Naive thymus-derived CD8-positive, alpha-beta T cell (primary cell): ENCODE results near the gene NEGR1. TPM values are rescaled to one million over a fixed set of nuclear protein-coding genes. Genes with fewer than 3 reads are reported as not detected.

ENCODE experiments used
- ATAC-seq, 2 donors: fragments of 150-1000 bp; cut with Tn5 transposase in 1 of 2; sonication (Bioruptor Pico), chemical (Tn5 transposase) in 1 of 2; 1 replicate in 1 of 2; 2 replicates in 1 of 2; pipeline ENCODE4 v1.10.0; 2021; ENCODE audit warnings: mild to moderate bottlenecking in 2 of 2, moderate library complexity in 2 of 2
- POLR2A ChIA-PET: fragments of 350-600 bp; sonication (Branson Sonifier 250); formaldehyde crosslinking; loops from one replicate; lab custom pipeline; 2021; ENCODE audit warnings: antibody characterized with exemption; lab: Charles Lee
- DNase-seq, 10 donors: peaks; one replicate each; pipeline versions ENCODE4 v3.0.0 to v3.0.0-alpha.2; 2020 to 2022
- H3K27ac Mint-ChIP-seq, 10 donors: one replicate each; pipeline ENCODE4 v1.8.0; 2020 to 2022; ENCODE audit warnings: mild to moderate bottlenecking in 10 of 10, mixed read lengths in 10 of 10, moderate library complexity in 4 of 10, inconsistent platforms in 1 of 10
- H3K27me3 Mint-ChIP-seq, 5 donors: one replicate each; pipeline ENCODE4 v1.8.0; 2021 to 2022; ENCODE audit warnings: mixed read lengths in 5 of 5
- H3K36me3 Mint-ChIP-seq, 3 donors: one replicate each; pipeline ENCODE4 v1.8.0; 2020 to 2022; ENCODE audit warnings: mixed read lengths in 3 of 3, mild to moderate bottlenecking in 2 of 3, inconsistent platforms in 1 of 3
- H3K4me1 Mint-ChIP-seq, 4 donors: one replicate each; pipeline ENCODE4 v1.8.0; 2021 to 2022; ENCODE audit warnings: mixed read lengths in 4 of 4
- H3K4me3 Mint-ChIP-seq, 10 donors: one replicate each; pipeline ENCODE4 v1.8.0; 2020 to 2022; ENCODE audit warnings: mild to moderate bottlenecking in 10 of 10, mixed read lengths in 10 of 10, moderate library complexity in 6 of 10, inconsistent platforms in 1 of 10
- H3K9me3 Mint-ChIP-seq, 9 donors: one replicate each; pipeline ENCODE4 v1.8.0; 2020 to 2022; ENCODE audit warnings: mixed read lengths in 9 of 9, mild to moderate bottlenecking in 3 of 9, inconsistent platforms in 1 of 9, moderate library complexity in 1 of 9
- polyA plus RNA-seq, 3 donors: library from polyadenylated mRNA; unstranded; fragments of 300-500 nt; fragmentation: Illumina TruSeq; gene quantifications; one replicate each; pipeline ENCODE4 v1.2.3, GENCODE V29; 2021
- total RNA-seq, 8 experiments: library from RNA in 2 of 8; stranded (reverse) in 2 of 8; gene quantifications; one replicate each; pipeline ENCODE4 v1.2.3 and lab custom pipeline; 2021 to 2026

NEGR1 gene
- total and polyA plus RNA-seq, 5 experiments from 2014 or later: not detected

DNA sequence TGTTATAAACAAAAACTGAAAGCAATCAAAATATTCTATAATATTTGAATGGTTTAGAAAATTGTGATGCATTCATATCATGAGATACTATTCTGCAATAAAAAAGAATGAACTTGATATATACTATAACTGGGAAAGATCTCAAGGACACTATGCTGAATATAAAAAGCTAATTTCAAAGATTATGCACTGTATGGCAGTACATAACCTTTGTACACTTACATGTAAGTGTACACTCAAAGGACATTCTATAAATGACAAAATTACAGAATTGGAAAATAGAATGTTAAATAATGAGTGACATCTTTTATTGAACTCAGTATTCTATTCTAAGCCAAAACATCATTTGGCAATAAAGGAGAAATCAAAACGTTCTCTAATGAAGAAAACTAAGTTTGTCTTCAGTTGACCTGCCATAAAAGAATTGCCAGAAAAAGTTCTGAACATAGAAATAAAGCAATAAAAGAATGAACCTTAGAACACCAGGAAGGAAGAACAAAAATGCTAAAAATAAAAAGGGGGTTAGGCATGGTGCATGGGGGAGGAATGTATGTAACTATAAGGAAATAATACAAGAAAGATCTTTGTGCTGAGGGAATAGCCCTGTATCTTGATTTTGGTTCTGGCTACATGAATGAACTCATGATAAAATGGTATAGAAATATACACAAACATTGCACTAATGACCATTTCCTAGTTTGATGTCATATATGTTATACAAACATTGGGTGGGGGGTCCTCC, 519.7 kb downstream of the NEGR1 start:
- H3K36me3 Mint-ChIP-seq: no peaks in the 10 kb centered on the region
- no peak overlapping the region for H3K27ac Mint-ChIP-seq
- DNase-seq (no peak), ATAC-seq (no peak)
- POLR2A ChIA-PET: no interaction called here
- H3K27me3 Mint-ChIP-seq: no peaks in the 10 kb centered on the region
- H3K4me3 Mint-ChIP-seq: no peak overlapping the region
- H3K9me3 Mint-ChIP-seq: peaks cover 0 to 6% (median 0%) of the 10 kb centered on the region in 9 donors
- H3K4me1 Mint-ChIP-seq: no peaks in the 10 kb centered on the region

DNA sequence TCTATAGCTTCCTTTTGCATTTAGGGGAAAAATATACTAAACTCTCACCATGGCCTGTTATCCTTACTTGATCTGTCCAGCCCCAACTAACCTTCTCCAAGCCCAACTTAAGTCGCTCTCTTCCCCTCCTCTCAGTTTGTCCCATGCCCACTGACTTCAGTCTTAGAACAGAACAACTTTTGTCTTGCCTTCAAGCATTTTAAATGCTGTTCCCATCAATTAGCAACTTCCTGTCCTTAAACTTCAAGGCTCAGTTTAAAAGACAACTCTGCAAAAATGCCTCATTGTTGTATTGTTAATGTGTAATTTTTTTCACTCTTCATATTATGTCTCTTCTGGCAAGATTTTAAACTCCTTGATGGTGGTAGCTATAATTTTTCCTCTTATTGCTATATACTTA, 526.9 kb downstream of the NEGR1 start:
- Mint-ChIP-seq H3K27me3 (no peaks in the 10 kb centered on the region), H3K4me1 (no peaks in the 10 kb centered on the region), H3K27ac (no peak overlapping the region), H3K9me3 (peaks cover 0 to 4% (median 0%) of the 10 kb centered on the region in 9 donors), H3K36me3 (no peaks in the 10 kb centered on the region), H3K4me3 (no peak overlapping the region)
- ATAC-seq: no peak
- no peak for DNase-seq
- POLR2A ChIA-PET: no interaction called here

DNA sequence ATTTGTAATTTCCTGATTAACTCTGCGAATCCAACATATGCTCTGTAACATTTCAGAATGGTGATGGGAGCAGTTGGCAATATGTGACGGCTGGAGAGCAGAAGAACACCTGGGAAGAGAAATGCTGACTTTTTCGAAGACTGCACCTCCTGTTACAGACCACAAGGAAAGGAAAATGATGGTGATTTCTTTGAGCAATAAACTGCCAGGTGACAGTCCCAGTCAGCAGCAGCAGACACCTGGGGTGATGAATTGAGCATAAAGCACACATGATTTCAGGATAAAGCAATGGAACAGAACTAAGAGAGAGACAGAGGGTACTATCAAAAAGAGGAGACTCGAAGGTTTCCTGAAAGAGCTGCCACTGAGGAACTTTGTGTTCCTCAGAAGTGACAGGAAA, 528.6 kb downstream of the NEGR1 start:
- POLR2A ChIA-PET: no interaction called here
- no peak for ATAC-seq
- Mint-ChIP-seq H3K4me3 (no peak overlapping the region), H3K27ac (no peak overlapping the region), H3K27me3 (no peaks in the 10 kb centered on the region), H3K36me3 (no peaks in the 10 kb centered on the region), H3K4me1 (no peaks in the 10 kb centered on the region), H3K9me3 (peaks cover 0 to 9% (median 2%) of the 10 kb centered on the region in 9 donors)
- DNase-seq: no peak

DNA sequence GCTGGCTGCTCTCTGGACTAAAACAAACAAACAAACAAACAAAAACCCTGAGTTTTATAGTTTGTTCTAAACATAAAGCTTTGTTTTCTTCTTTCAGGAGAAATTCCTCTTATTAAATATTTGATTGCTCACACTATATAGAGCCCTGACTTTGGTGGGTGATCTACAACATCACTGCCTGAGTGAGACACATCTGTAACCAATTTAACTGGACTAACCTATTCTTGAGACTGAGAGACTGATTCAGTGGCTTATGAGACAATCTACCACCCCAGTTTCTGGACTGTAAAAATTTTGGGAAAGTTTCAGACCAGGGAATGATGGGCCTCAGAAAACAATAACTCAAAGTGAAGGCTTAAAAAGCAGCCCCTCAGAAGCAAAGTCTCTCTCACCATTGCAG, 537.0 kb downstream of the NEGR1 start:
- no peaks in the 10 kb centered on the region for H3K27me3 Mint-ChIP-seq
- H3K4me1 Mint-ChIP-seq: no peaks in the 10 kb centered on the region
- no peak overlapping the region for H3K27ac Mint-ChIP-seq
- H3K36me3 Mint-ChIP-seq: no peaks in the 10 kb centered on the region
- POLR2A ChIA-PET: no interaction called here
- ATAC-seq (no peak), DNase-seq (no peak)
- H3K4me3 Mint-ChIP-seq: no peak overlapping the region
- H3K9me3 Mint-ChIP-seq: peaks cover 0 to 5% (median 2%) of the 10 kb centered on the region in 9 donors

DNA sequence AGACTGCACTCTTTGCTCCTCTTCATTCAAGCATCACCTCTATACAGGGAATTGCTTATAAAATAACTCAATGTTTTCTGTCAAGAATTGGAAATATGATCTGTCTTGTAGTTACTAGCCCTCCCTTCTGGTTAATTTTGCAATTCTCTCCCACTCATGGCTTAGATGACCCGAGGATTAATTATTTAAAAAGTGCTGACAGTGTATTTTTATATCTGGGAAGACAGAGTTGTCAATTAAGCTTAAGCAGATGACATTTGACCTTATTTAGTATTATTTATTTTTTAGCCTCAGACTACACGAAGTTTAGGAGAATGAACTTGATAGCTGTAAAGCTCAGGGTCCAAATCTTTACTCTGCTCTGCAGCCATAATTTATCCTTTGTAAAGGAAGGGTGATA, 538.5 kb downstream of the NEGR1 start:
- no peak for DNase-seq
- no peak overlapping the region for H3K27ac Mint-ChIP-seq
- H3K9me3 Mint-ChIP-seq: peaks cover 0 to 6% (median 0%) of the 10 kb centered on the region in 9 donors
- no peaks in the 10 kb centered on the region for H3K4me1 Mint-ChIP-seq
- ATAC-seq: no peak
- H3K36me3 Mint-ChIP-seq: no peaks in the 10 kb centered on the region
- no peaks in the 10 kb centered on the region for H3K27me3 Mint-ChIP-seq
- POLR2A ChIA-PET: no interaction called here
- H3K4me3 Mint-ChIP-seq: no peak overlapping the region

DNA sequence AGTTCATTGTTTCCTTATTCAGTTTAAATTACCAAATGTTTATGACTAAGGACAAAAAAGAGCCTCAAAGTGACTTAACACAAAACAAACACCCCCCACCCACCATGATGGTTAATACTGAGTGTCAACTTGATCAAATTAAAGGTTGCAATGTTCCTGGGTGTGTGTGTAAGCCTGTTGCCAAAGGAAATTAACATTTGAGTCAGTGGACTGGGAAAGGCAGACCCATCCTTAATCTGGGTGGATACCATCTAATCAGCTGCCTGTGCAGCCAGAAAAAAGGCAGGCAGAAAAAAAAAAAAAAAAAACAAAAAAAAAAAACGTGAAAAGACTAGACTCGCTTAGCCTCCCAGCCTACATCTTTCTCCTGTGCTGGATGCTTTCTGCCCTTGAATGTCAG, 543.4 kb downstream of the NEGR1 start:
- Mint-ChIP-seq H3K36me3 (no peaks in the 10 kb centered on the region), H3K9me3 (peaks cover 0 to 6% (median 0%) of the 10 kb centered on the region in 9 donors), H3K27ac (no peak overlapping the region), H3K27me3 (no peaks in the 10 kb centered on the region), H3K4me1 (no peaks in the 10 kb centered on the region), H3K4me3 (no peak overlapping the region)
- POLR2A ChIA-PET: no interaction called here
- DNase-seq (no peak), ATAC-seq (no peak)

DNA sequence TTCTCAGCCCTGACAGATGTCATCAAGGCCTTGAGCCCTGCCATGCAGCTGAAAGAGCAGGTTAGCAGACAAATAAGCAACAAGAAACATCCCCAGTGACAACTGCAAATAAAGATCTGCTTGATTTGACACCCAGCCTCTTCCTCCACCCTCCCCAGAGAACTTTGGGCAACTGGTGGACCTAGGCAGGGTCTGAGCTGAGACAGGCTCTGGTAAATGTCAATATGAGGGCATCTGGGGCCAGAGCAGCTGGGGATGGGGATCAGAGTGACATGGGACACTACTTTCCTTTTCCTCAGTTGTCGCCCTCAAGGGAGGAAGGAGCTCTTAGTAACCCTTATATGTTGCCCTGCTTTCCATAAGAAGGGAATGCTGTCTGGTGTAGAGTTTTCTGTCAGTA, 544.1 kb downstream of the NEGR1 start:
- POLR2A ChIA-PET: no interaction called here
- Mint-ChIP-seq H3K27ac (no peak overlapping the region), H3K27me3 (no peaks in the 10 kb centered on the region), H3K4me1 (no peaks in the 10 kb centered on the region), H3K9me3 (peaks cover 0 to 6% (median 0%) of the 10 kb centered on the region in 9 donors), H3K36me3 (no peaks in the 10 kb centered on the region), H3K4me3 (no peak overlapping the region)
- DNase-seq (no peak), ATAC-seq (no peak)

DNA sequence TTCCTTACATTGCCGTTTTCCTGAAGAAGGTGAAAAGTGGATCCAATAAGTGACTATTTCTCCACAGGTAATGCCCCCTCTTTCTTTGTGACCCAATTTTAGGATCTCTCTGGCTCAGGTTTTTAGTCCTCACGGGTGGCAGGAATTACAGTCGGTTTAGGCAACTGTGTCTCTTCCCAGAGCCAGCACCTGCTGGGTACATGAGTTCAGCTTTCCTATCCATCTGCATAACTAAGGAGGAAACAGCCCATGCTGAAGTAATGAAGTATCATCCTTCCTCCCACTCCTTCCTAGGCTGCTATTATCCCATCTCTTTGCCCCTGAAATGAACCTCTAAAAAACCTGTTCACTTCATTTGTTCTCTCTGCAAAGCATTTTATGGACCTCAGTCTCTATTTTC, 544.6 kb downstream of the NEGR1 start:
- no peaks in the 10 kb centered on the region for H3K27me3 Mint-ChIP-seq
- DNase-seq (no peak), ATAC-seq (no peak)
- H3K9me3 Mint-ChIP-seq: peaks cover 0 to 6% (median 0%) of the 10 kb centered on the region in 9 donors
- no peaks in the 10 kb centered on the region for H3K36me3 Mint-ChIP-seq
- no peaks in the 10 kb centered on the region for H3K4me1 Mint-ChIP-seq
- POLR2A ChIA-PET: no interaction called here
- H3K27ac Mint-ChIP-seq: no peak overlapping the region
- no peak overlapping the region for H3K4me3 Mint-ChIP-seq

DNA sequence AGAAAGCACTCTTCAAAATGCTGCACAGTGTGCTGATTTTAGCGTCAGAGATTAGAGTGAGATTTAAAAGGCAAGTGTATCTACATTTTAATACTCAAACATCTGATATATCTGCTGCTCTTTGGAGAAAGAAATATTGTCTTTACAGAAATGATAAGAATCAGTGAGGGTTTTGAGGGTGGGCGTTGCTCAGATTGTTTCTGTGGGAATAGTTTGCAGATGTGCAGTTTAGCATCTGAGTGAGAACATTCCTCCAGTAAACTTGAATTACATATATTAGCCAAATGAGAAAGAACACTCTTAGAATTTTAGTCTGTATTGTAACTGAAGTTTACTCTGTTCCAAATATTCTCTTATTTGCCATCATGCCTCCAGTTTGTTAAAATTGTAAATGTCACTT, 549.2 kb downstream of the NEGR1 start:
- no peaks in the 10 kb centered on the region for H3K27me3 Mint-ChIP-seq
- H3K4me1 Mint-ChIP-seq: no peaks in the 10 kb centered on the region
- POLR2A ChIA-PET: no interaction called here
- no peaks in the 10 kb centered on the region for H3K36me3 Mint-ChIP-seq
- DNase-seq: no peak
- peaks cover 0 to 2% (median 0%) of the 10 kb centered on the region in 9 donors for H3K9me3 Mint-ChIP-seq
- H3K4me3 Mint-ChIP-seq: no peak overlapping the region
- no peak for ATAC-seq
- H3K27ac Mint-ChIP-seq: no peak overlapping the region

DNA sequence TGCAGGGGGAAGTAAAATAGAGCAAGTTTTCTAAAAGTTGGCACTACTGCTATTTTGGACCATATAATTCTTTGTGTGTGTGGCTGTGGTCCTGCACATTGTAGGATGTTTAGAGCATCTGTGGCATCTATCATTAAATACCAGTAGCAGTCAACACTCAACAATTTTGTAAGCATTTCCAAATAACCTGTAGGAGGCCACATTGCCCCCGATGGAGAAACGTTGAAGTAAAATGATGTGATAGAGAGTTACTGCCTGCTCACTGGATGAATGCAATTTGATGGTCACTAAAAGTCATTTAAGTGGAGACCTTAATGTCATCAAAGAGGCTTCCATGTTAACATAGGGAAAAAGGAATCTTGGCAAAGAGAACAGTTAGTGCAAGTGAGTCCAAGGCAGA, 560.8 kb downstream of the NEGR1 start:
- no peak overlapping the region for H3K27ac Mint-ChIP-seq
- no peak overlapping the region for H3K4me3 Mint-ChIP-seq
- H3K36me3 Mint-ChIP-seq: no peaks in the 10 kb centered on the region
- POLR2A ChIA-PET: no interaction called here
- ATAC-seq (no peak), DNase-seq (no peak)
- H3K9me3 Mint-ChIP-seq: peaks cover 0 to 7% (median 0%) of the 10 kb centered on the region in 9 donors
- no peaks in the 10 kb centered on the region for H3K27me3 Mint-ChIP-seq
- no peaks in the 10 kb centered on the region for H3K4me1 Mint-ChIP-seq

DNA sequence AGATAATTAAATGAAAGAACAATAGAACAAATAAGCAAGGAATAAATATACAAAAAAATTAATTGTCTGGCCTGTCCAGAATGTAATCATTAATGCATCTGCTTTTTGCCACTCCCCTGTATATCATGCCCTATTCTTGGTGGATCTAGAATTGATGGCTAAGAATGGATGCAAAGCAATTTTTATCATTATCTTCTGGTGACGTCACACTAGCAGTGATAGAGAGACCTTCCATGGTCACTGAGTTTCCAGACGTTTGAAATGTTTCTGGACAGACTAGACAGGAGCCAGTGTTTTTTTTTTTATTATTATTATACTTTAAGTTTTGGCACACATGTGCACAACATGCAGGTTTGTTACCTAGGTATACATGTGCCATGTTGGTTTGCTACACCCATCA, 563.0 kb downstream of the NEGR1 start:
- POLR2A ChIA-PET: no interaction called here

DNA sequence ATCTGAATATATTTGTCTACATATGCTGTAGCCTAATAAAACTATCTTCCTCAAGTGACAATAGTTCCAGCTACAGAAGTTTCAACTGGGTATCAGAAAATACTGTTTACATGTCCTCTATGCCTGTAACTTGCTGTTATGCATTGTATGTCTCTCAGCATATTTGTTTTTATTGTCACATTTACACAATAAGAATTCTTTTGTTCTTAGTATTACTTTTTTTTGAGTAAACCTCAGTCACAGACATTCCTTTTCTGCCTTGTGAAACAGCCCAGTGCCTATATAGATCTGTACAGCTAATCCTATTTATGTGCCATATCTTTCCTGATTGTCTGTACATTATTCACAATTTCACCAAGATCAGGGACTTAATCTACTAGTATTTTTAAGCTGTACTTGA, 565.2 kb downstream of the NEGR1 start:
- Mint-ChIP-seq H3K27me3 (no peaks in the 10 kb centered on the region), H3K9me3 (peaks cover 0 to 27% (median 7%) of the 10 kb centered on the region in 9 donors), H3K36me3 (peaks cover 0 to 12% (median 3%) of the 10 kb centered on the region in 3 donors), H3K4me3 (no peak overlapping the region), H3K4me1 (no peaks in the 10 kb centered on the region), H3K27ac (no peak overlapping the region)
- POLR2A ChIA-PET: no interaction called here
- no peak for DNase-seq
- no peak for ATAC-seq

More for the DNA sequence above, 563.0 kb downstream of the NEGR1 start:
- peaks cover 0 to 25% (median 7%) of the 10 kb centered on the region in 9 donors for H3K9me3 Mint-ChIP-seq
- H3K27ac Mint-ChIP-seq: no peak overlapping the region
- H3K36me3 Mint-ChIP-seq: peaks cover 0 to 12% (median under 1%) of the 10 kb centered on the region in 3 donors
- DNase-seq (no peak), ATAC-seq (no peak)
- H3K4me1 Mint-ChIP-seq: no peaks in the 10 kb centered on the region
- H3K27me3 Mint-ChIP-seq: no peaks in the 10 kb centered on the region
- H3K4me3 Mint-ChIP-seq: no peak overlapping the region

DNA sequence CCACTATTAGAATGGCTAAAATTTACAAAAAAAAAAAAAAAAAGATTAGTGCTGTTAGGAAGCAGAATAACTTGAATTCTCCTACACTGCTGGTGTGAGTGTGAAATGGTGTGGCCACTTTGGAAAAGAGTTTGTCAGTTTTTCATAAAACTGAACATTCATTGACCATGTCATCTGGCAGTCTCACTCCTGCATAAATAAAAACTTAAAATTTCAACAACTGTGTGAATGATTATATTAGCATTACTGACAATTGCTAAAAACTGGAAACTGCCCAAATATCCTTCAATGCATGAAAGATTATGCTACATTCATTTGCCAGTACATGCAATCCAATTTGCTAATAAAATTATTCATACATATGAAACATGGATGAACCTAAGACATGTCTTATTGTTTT, 570.9 kb downstream of the NEGR1 start:
- Mint-ChIP-seq H3K4me3 (no peak overlapping the region), H3K36me3 (peaks cover 0 to 18% (median 3%) of the 10 kb centered on the region in 3 donors), H3K9me3 (peaks cover 0 to 33% (median 18%) of the 10 kb centered on the region in 9 donors), H3K27me3 (no peaks in the 10 kb centered on the region), H3K4me1 (no peaks in the 10 kb centered on the region), H3K27ac (no peak overlapping the region)
- DNase-seq: no peak
- no peak for ATAC-seq
- POLR2A ChIA-PET: no interaction called here
